AG09309 (cell line): Measurements from ENCODE around the gene TRPV2.

Source experiments
- DNase-seq: peaks from one replicate; pipeline ENCODE4 v3.0.0-alpha.2; 2010; ENCODE audit warnings: low read depth
- H3K4me3 ChIP-seq: 2 replicates; pipeline ENCODE4 v1.5.1; 2011; ENCODE audit warnings: mild to moderate bottlenecking, low read depth, low read length, moderate library complexity; ENCODE audit not compliant: control insufficient read depth
- CTCF ChIP-seq: IDR thresholded peaks from 2 replicates; pipeline ENCODE4 v1.5.1; 2011; ENCODE audit warnings: mild to moderate bottlenecking, low read depth, low read length, inconsistent platforms; ENCODE audit not compliant: insufficient read depth, control insufficient read depth; ENCODE audit errors: missing control alignments

TRPV2 gene

GRCh38 chr17:16470265-16470664, 54.9 kb downstream of the TRPV2 start:
- no peak for DNase-seq
- no peak for TF ChIP-seq CTCF

GRCh38 chr17:16471295-16471694, 55.9 kb downstream of the TRPV2 start:
- DNase-seq, result no peak
- TF ChIP-seq CTCF, result no peak
- no peak overlapping the region for H3K4me3 ChIP-seq

More at GRCh38 chr17:16470265-16470664, 54.9 kb downstream of the TRPV2 start:
- H3K4me3 ChIP-seq, result no peak overlapping the region

GRCh38 chr17:16472539-16472938, 57.2 kb downstream of the TRPV2 start:
- no peak overlapping the region for H3K4me3 ChIP-seq
- no peak for TF ChIP-seq CTCF
- DNase-seq, result no peak

GRCh38 chr17:16473044-16474011, 58.0 kb downstream of the TRPV2 start:
- no peak overlapping the region for H3K4me3 ChIP-seq
- TF ChIP-seq CTCF, result no peak
- DNase-seq, result no peak

DNA sequence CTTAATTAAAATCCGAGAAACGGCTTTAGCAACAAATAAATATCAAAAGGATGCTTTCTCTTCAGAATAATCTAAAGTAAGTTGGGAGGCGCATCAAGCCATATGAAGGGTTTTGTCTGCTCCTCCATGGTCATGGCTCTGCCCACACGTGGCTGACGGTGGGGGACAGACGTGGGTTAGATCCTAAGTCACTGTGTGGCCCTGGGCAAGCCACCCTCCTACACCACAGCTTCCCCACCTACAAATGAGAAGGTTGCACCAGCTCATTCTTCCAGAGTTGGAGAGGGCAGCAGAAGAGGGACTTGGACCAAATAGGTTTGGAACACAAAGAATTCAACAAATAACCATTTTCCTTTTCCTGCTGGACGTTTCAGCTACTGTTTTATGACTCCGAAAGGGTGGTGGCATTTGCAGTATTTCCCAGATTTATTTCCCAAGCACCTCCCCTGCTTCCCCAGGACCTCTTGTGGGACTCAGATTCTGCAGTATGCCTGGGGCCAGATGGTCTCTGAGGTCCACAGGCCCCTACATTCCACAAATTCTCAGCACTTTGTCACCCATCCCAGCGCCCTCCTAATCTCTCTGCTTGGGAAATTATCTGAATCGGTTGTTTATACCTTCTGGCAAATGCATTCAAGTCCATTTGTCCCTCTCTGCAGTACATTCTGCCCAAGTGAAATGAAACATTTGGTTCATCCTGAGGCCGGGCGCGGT, 58.8 kb downstream of the TRPV2 start:
- H3K4me3 ChIP-seq, result no peak overlapping the region
- TF ChIP-seq CTCF, result no peak
- no peak for DNase-seq

DNA sequence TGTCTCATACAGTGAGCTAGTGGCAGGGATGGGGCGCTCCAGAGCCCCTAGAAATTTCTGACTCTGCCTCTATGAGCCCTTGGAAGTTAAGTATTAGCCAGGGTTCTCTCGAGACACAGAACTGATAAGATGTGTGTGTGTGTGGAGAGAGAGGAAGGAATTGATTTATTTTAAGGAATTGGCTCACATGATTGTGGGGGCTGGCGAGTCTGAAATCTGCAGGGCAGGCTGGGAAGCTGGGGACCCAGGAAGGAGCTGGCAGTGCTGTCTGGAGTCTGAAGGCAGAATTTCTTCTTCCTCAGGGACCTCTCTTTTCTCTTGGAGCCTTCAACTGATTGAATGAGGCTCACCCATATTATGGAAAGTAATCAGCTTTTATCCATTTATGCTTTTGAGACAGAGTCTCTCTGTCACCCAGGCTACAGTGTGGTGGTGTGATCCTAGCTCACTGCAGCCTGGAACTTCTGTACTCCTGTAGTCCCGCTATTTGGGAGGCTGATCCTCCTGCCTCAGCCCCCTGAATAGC, 59.9 kb downstream of the TRPV2 start:
- no peak for DNase-seq
- no peak overlapping the region for H3K4me3 ChIP-seq
- TF ChIP-seq CTCF, result no peak
